T47D (cell line): ENCODE data around the gene BRICD5.

Experiments used
- DNase-seq, 2 experiments: peaks; one replicate each; pipeline versions ENCODE4 v3.0.0 to v3.0.0-alpha.2; 2011 to 2012; ENCODE audit warnings: low read depth in 1 of 2, low spot score in 1 of 2
- JUND ChIP-seq: IDR thresholded peaks from 2 replicates; pipeline ENCODE4 v1.6.1; 2012; ENCODE audit warnings: low read depth
- in situ Hi-C: cut with HindIII; loops from 2 replicates; pipeline ENCODE4 v1.10.0; 2016; ENCODE audit warnings: low sequenced_read_pairs, low pct_unique_long_range_greater_than_20kb

BRICD5 gene

GRCh38 chr16:2165861-2166260, 44.8 kb downstream of the BRICD5 start:
- in situ Hi-C loops = no loop called here

GRCh38 chr16:2163211-2163881, 47.3 kb downstream of the BRICD5 start:
- TF ChIP-seq JUND = no peak
- DNase-seq = no peak
- in situ Hi-C loops = no loop called here

More at GRCh38 chr16:2165861-2166260, 44.8 kb downstream of the BRICD5 start:
- no peak for DNase-seq
- TF ChIP-seq JUND = no peak

- DNase-seq = no peak
- in situ Hi-C loops = no loop called here
- TF ChIP-seq JUND = no peak
Measured at GRCh38 chr16:2162676-2163118, 48.0 kb downstream of the BRICD5 start.

- no peak for TF ChIP-seq JUND
- in situ Hi-C loops = no loop called here
- no peak for DNase-seq
Measured at GRCh38 chr16:2161911-2162310, 48.8 kb downstream of the BRICD5 start.

GRCh38 chr16:2160915-2161551, 49.6 kb downstream of the BRICD5 start:
- no peak for TF ChIP-seq JUND
- in situ Hi-C loops = no loop called here
- DNase-seq = no peak
